ENCODE data around the gene BHMT2.

BHMT2 gene

GRCh38 chr5:79062436-79062835 is 7.1 kb upstream of the BHMT2 start:
- Histone ChIP-seq H3K4me3 (ENCODE audit: low read length, poor library complexity, severe bottlenecking) (no peak overlapping the region), H3K79me2 (ENCODE audit: insufficient read depth, low read length) (no peaks in the 10 kb centered on the region), H3K9me2 (replicated peaks; ENCODE audit: low read depth, low read length) (no peaks in the 10 kb centered on the region), H4K20me1 (ENCODE audit: insufficient read depth, low read length, poor library complexity, severe bottlenecking) (no peaks in the 10 kb centered on the region), H3K4me1 (ENCODE audit: insufficient read depth, low read length, poor library complexity, severe bottlenecking) (no peaks in the 10 kb centered on the region), H3K27me3 (ENCODE audit: insufficient read depth, low read length, poor library complexity, severe bottlenecking) (no peaks in the 10 kb centered on the region), H3K9me3 (ENCODE audit: insufficient read depth, low read depth, low read length) (no peaks in the 10 kb centered on the region), H3K4me2 (ENCODE audit: low read depth, low read length, poor library complexity, severe bottlenecking) (no peak overlapping the region), H3K9ac (ENCODE audit: low read depth, low read length, poor library complexity, severe bottlenecking) (no peak overlapping the region), H2AFZ (ENCODE audit: low read length) (no peak overlapping the region), H3F3A (ENCODE audit: low read depth) (no peaks in the 10 kb centered on the region), H3K36me3 (ENCODE audit: insufficient read depth, low read length) (no peaks in the 10 kb centered on the region)
- TF ChIP-seq CTCF (conservative IDR thresholded peaks at IDR 0.05; ENCODE audit: low read length) (no peak), EZH2phosphoT487 (IDR thresholded peaks at IDR 0.05; ENCODE audit: borderline replicate concordance) (no peak)

GRCh38 chr5:79070350-79070667 is 742 bp downstream of the BHMT2 start:
- TF ChIP-seq CTCF (conservative IDR thresholded peaks at IDR 0.05; ENCODE audit: low read length) (no peak), EZH2phosphoT487 (IDR thresholded peaks at IDR 0.05; ENCODE audit: borderline replicate concordance) (no peak)
- no peaks in the 10 kb centered on the region for H3K9me2 ChIP-seq (replicated peaks; ENCODE audit: low read depth, low read length)

GRCh38 chr5:79074641-79075040 is 5.1 kb downstream of the BHMT2 start:
- Histone ChIP-seq H3K4me1 (ENCODE audit: insufficient read depth, low read length, poor library complexity, severe bottlenecking) (peaks cover 4% of the 10 kb centered on the region), H3K4me3 (ENCODE audit: low read length, poor library complexity, severe bottlenecking) (no peak overlapping the region), H4K20me1 (ENCODE audit: insufficient read depth, low read length, poor library complexity, severe bottlenecking) (no peaks in the 10 kb centered on the region), H3F3A (ENCODE audit: low read depth) (no peaks in the 10 kb centered on the region), H3K9ac (ENCODE audit: low read depth, low read length, poor library complexity, severe bottlenecking) (no peak overlapping the region), H3K4me2 (ENCODE audit: low read depth, low read length, poor library complexity, severe bottlenecking) (no peak overlapping the region), H3K9me3 (ENCODE audit: insufficient read depth, low read depth, low read length) (no peaks in the 10 kb centered on the region), H3K27me3 (ENCODE audit: insufficient read depth, low read length, poor library complexity, severe bottlenecking) (no peaks in the 10 kb centered on the region), H3K79me2 (ENCODE audit: insufficient read depth, low read length) (no peaks in the 10 kb centered on the region), H3K9me2 (replicated peaks; ENCODE audit: low read depth, low read length) (no peaks in the 10 kb centered on the region), H2AFZ (ENCODE audit: low read length) (no peak overlapping the region), H3K36me3 (ENCODE audit: insufficient read depth, low read length) (no peaks in the 10 kb centered on the region)
- TF ChIP-seq CTCF (conservative IDR thresholded peaks at IDR 0.05; ENCODE audit: low read length) (no peak), EZH2phosphoT487 (IDR thresholded peaks at IDR 0.05; ENCODE audit: borderline replicate concordance) (no peak)

More at GRCh38 chr5:79070350-79070667, 742 bp downstream of the BHMT2 start:
- H3K9ac ChIP-seq (ENCODE audit: low read depth, low read length, poor library complexity, severe bottlenecking) = no peak overlapping the region
- H3F3A ChIP-seq (ENCODE audit: low read depth) = no peaks in the 10 kb centered on the region
- H3K36me3 ChIP-seq (ENCODE audit: insufficient read depth, low read length) = no peaks in the 10 kb centered on the region
- H3K27me3 ChIP-seq (ENCODE audit: insufficient read depth, low read length, poor library complexity, severe bottlenecking) = no peaks in the 10 kb centered on the region
- H3K4me1 ChIP-seq (ENCODE audit: insufficient read depth, low read length, poor library complexity, severe bottlenecking) = peaks cover 4% of the 10 kb centered on the region
- no peak overlapping the region for H3K4me2 ChIP-seq (ENCODE audit: low read depth, low read length, poor library complexity, severe bottlenecking)
- H3K9me3 ChIP-seq (ENCODE audit: insufficient read depth, low read depth, low read length) = no peaks in the 10 kb centered on the region
- H4K20me1 ChIP-seq (ENCODE audit: insufficient read depth, low read length, poor library complexity, severe bottlenecking) = no peaks in the 10 kb centered on the region
- no peak overlapping the region for H2AFZ ChIP-seq (ENCODE audit: low read length)
- H3K4me3 ChIP-seq (ENCODE audit: low read length, poor library complexity, severe bottlenecking) = no peak overlapping the region
- H3K79me2 ChIP-seq (ENCODE audit: insufficient read depth, low read length) = no peaks in the 10 kb centered on the region
